ACC112 (cell line): ENCODE measurements around the gene ARHGEF40.

ENCODE experiments used
- H2AFZ ChIP-seq: fragments of 200-600 bp; sonication (generic); one replicate; pipeline ENCODE4 v1.6.0; 2017; ENCODE audit warnings: antibody characterized with exemption, low read length; ENCODE audit not compliant: unreplicated experiment
- H3K27ac ChIP-seq: fragments of 200-600 bp; sonication (generic); 2 replicates; pipeline ENCODE4 v1.5.1; 2014; ENCODE audit warnings: low read depth, mild to moderate bottlenecking, antibody characterized with exemption, low read length, moderate library complexity
- H3K27me3 ChIP-seq: fragments of 200-600 bp; sonication (generic); 2 replicates; pipeline ENCODE4 v1.6.1; 2014; ENCODE audit warnings: mild to moderate bottlenecking, antibody characterized with exemption, low read length, moderate library complexity, mixed read lengths; ENCODE audit not compliant: insufficient read depth
- H3K36me3 ChIP-seq: fragments of 200-600 bp; sonication (generic); 2 replicates; pipeline ENCODE4 v1.6.1; 2016; ENCODE audit warnings: mild to moderate bottlenecking, antibody characterized with exemption, low read length, moderate library complexity, mixed read lengths; ENCODE audit not compliant: insufficient read depth
- H3K4me1 ChIP-seq: fragments of 200-600 bp; sonication (generic); one replicate; pipeline ENCODE4 v1.6.1; 2016; ENCODE audit warnings: low read length, mixed read lengths; ENCODE audit not compliant: insufficient read depth, unreplicated experiment, control insufficient read depth
- H3K4me3 ChIP-seq: fragments of 200-600 bp; sonication (generic); 2 replicates; pipeline ENCODE4 v1.5.1; 2014; ENCODE audit warnings: mild to moderate bottlenecking, low read depth, low read length
- H3K79me2 ChIP-seq: fragments of 200-600 bp; sonication (generic); one replicate; pipeline ENCODE4 v1.6.0; 2016; ENCODE audit warnings: low read length; ENCODE audit not compliant: control insufficient read depth, unreplicated experiment, insufficient read depth

Gene ARHGEF40

GRCh38 chr14:21107283-21107800 lies 37.2 kb downstream of the ARHGEF40 start:
- Histone ChIP-seq H3K4me3 (no peak overlapping the region), H3K4me1 (peaks cover 42% of the 10 kb centered on the region), H3K27me3 (no peaks in the 10 kb centered on the region; the same call in 1 of the 2 replicates), H3K36me3 (no peaks in the 10 kb centered on the region), H3K79me2 (no peaks in the 10 kb centered on the region), H3K27ac (peak overlapping the region; percentile 91), H2AFZ (peak overlapping the region; percentile 59)

GRCh38 chr14:21108791-21109190 lies 38.7 kb downstream of the ARHGEF40 start:
- Histone ChIP-seq H3K4me3 (no peak overlapping the region), H3K79me2 (no peaks in the 10 kb centered on the region), H3K36me3 (no peaks in the 10 kb centered on the region), H3K4me1 (peaks cover 35% of the 10 kb centered on the region), H3K27ac (no peak overlapping the region), H2AFZ (no peak overlapping the region), H3K27me3 (no peaks in the 10 kb centered on the region; the same call in 1 of the 2 replicates)

- Histone ChIP-seq H3K4me1 (peaks cover 34% of the 10 kb centered on the region), H3K79me2 (no peaks in the 10 kb centered on the region), H3K27ac (no peak overlapping the region), H2AFZ (no peak overlapping the region), H3K27me3 (no peaks in the 10 kb centered on the region; the same call in 1 of the 2 replicates), H3K36me3 (no peaks in the 10 kb centered on the region), H3K4me3 (no peak overlapping the region)
These were observed 39.5 kb downstream of the ARHGEF40 start for GRCh38 chr14:21109377-21110138.

- Histone ChIP-seq H3K27me3 (no peaks in the 10 kb centered on the region; the same call in 1 of the 2 replicates), H3K4me1 (peaks cover 7% of the 10 kb centered on the region), H2AFZ (no peak overlapping the region), H3K27ac (no peak overlapping the region), H3K79me2 (no peaks in the 10 kb centered on the region), H3K36me3 (no peaks in the 10 kb centered on the region), H3K4me3 (no peak overlapping the region)
These were observed 42.2 kb downstream of the ARHGEF40 start for GRCh38 chr14:21112255-21112654.

GRCh38 chr14:21113369-21113768 lies 43.3 kb downstream of the ARHGEF40 start:
- Histone ChIP-seq H3K27me3 (no peaks in the 10 kb centered on the region; the same call in 1 of the 2 replicates), H3K4me1 (no peaks in the 10 kb centered on the region), H2AFZ (no peak overlapping the region)

GRCh38 chr14:21118933-21119332 lies 48.8 kb downstream of the ARHGEF40 start:
- Histone ChIP-seq H3K27ac (no peak overlapping the region), H3K27me3 (peaks cover 21% of the 10 kb centered on the region), H3K4me3 (no peak overlapping the region), H2AFZ (no peak overlapping the region), H3K36me3 (no peaks in the 10 kb centered on the region), H3K79me2 (no peaks in the 10 kb centered on the region), H3K4me1 (no peaks in the 10 kb centered on the region)

More at GRCh38 chr14:21113369-21113768, 43.3 kb downstream of the ARHGEF40 start:
- Histone ChIP-seq H3K79me2 (no peaks in the 10 kb centered on the region), H3K27ac (no peak overlapping the region), H3K4me3 (no peak overlapping the region), H3K36me3 (no peaks in the 10 kb centered on the region)

- Histone ChIP-seq H3K79me2 (no peaks in the 10 kb centered on the region), H2AFZ (no peak overlapping the region), H3K4me3 (no peak overlapping the region), H3K27me3 (peaks cover 27% of the 10 kb centered on the region), H3K4me1 (no peaks in the 10 kb centered on the region), H3K27ac (no peak overlapping the region), H3K36me3 (no peaks in the 10 kb centered on the region)
These were observed 50.6 kb downstream of the ARHGEF40 start for GRCh38 chr14:21120686-21121085.

GRCh38 chr14:21121122-21121521 lies 51.0 kb downstream of the ARHGEF40 start:
- Histone ChIP-seq H3K27me3 (peaks cover 32% of the 10 kb centered on the region), H3K79me2 (no peaks in the 10 kb centered on the region), H3K4me3 (no peak overlapping the region), H3K36me3 (no peaks in the 10 kb centered on the region), H3K27ac (no peak overlapping the region), H2AFZ (no peak overlapping the region), H3K4me1 (no peaks in the 10 kb centered on the region)

- Histone ChIP-seq H3K4me3 (no peak overlapping the region), H3K4me1 (no peaks in the 10 kb centered on the region), H3K27ac (no peak overlapping the region), H2AFZ (no peak overlapping the region), H3K36me3 (no peaks in the 10 kb centered on the region), H3K79me2 (no peaks in the 10 kb centered on the region), H3K27me3 (peaks cover 46% of the 10 kb centered on the region)
These were observed 53.3 kb downstream of the ARHGEF40 start for GRCh38 chr14:21123429-21123828.

- no peak overlapping the region for H3K4me3 ChIP-seq
- peaks cover 4% of the 10 kb centered on the region for H3K27me3 ChIP-seq
- H3K79me2 ChIP-seq: no peaks in the 10 kb centered on the region
- H3K27ac ChIP-seq: no peak overlapping the region
- no peaks in the 10 kb centered on the region for H3K4me1 ChIP-seq
- H3K36me3 ChIP-seq: no peaks in the 10 kb centered on the region
- no peak overlapping the region for H2AFZ ChIP-seq
These were observed 63.8 kb downstream of the ARHGEF40 start for GRCh38 chr14:21133901-21134300.

- Histone ChIP-seq H2AFZ (no peak overlapping the region), H3K4me3 (no peak overlapping the region), H3K27me3 (no peaks in the 10 kb centered on the region), H3K79me2 (no peaks in the 10 kb centered on the region), H3K27ac (no peak overlapping the region), H3K4me1 (no peaks in the 10 kb centered on the region), H3K36me3 (no peaks in the 10 kb centered on the region)
These were observed 65.9 kb downstream of the ARHGEF40 start for GRCh38 chr14:21136024-21136423.
